ENCODE measurements around the gene PPP1R7.

Gene PPP1R7

DNA sequence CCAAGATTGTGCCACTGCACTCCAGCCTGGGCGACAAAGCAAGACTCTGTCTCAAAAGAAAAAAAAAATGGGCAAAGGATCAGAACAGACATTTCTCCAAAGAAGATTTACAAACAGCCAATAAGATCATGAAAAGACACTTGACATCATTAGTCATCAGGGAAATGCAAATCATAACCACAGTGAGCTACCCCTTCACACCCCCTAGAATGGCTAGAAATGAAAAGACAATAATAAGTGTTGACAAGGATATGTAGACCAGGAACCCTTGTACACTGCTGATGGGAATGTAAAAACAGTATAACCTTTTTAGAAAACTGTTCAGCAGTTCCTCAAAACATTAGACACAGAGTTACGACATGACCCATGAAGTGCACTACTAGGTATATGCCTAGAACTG, 29.8 kb upstream of the PPP1R7 start:
- Histone ChIP-seq H3K4me3 (ENCODE audit: low read depth in 1 of 5, low read length in 5 of 5) (no peak overlapping the region), H3K27ac (ENCODE audit: low read depth, low read length) (no peak overlapping the region), H3K9me3 (ENCODE audit: control insufficient read depth in 5 of 5, low read length in 5 of 5) (no peaks in the 10 kb centered on the region), H3K9ac (ENCODE audit: low read length in 5 of 5) (no peak overlapping the region), H3K27me3 (ENCODE audit: control insufficient read depth in 5 of 5, insufficient read depth in 4 of 5, low read length in 5 of 5) (no peaks in the 10 kb centered on the region), H3K36me3 (ENCODE audit: control insufficient read depth in 5 of 5, insufficient read depth in 5 of 5, low read length in 5 of 5) (peaks cover 0 to 6% (median 2%) of the 10 kb centered on the region in 5 donors), H3K4me1 (ENCODE audit: control insufficient read depth in 5 of 5, insufficient read depth in 5 of 5, low read length in 5 of 5) (peaks cover 0 to 10% (median 9%) of the 10 kb centered on the region in 5 donors)

DNA sequence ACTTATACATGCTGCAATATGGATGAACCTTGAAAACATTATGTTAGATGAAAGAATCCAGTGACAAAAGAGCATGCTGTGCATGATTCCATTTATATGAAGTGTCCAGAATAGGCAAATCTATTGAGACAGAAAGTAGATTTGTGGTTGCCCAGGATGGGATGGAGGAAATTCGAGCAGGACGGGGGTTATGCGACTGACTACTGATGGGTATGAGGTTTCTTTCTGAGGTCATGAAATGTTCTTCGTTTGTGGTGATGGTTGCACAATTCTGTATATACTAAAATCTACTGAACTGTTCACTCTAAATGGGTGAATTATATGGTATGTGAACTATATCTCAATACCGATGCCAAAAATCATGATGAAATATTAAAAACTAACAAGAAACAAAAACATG, 29.3 kb upstream of the PPP1R7 start:
- no peaks in the 10 kb centered on the region for H3K9me3 ChIP-seq (ENCODE audit: control insufficient read depth in 5 of 5, low read length in 5 of 5)
- no peak overlapping the region for H3K27ac ChIP-seq (ENCODE audit: low read depth, low read length)
- peaks cover 0 to 4% (median 2%) of the 10 kb centered on the region in 5 donors for H3K36me3 ChIP-seq (ENCODE audit: control insufficient read depth in 5 of 5, insufficient read depth in 5 of 5, low read length in 5 of 5)
- H3K27me3 ChIP-seq (ENCODE audit: control insufficient read depth in 5 of 5, insufficient read depth in 4 of 5, low read length in 5 of 5): no peaks in the 10 kb centered on the region
- H3K9ac ChIP-seq (ENCODE audit: low read length in 5 of 5): no peak overlapping the region
- H3K4me1 ChIP-seq (ENCODE audit: control insufficient read depth in 5 of 5, insufficient read depth in 5 of 5, low read length in 5 of 5): peaks cover 0 to 10% (median 9%) of the 10 kb centered on the region in 5 donors
- no peak overlapping the region for H3K4me3 ChIP-seq (ENCODE audit: low read depth in 1 of 5, low read length in 5 of 5)

DNA sequence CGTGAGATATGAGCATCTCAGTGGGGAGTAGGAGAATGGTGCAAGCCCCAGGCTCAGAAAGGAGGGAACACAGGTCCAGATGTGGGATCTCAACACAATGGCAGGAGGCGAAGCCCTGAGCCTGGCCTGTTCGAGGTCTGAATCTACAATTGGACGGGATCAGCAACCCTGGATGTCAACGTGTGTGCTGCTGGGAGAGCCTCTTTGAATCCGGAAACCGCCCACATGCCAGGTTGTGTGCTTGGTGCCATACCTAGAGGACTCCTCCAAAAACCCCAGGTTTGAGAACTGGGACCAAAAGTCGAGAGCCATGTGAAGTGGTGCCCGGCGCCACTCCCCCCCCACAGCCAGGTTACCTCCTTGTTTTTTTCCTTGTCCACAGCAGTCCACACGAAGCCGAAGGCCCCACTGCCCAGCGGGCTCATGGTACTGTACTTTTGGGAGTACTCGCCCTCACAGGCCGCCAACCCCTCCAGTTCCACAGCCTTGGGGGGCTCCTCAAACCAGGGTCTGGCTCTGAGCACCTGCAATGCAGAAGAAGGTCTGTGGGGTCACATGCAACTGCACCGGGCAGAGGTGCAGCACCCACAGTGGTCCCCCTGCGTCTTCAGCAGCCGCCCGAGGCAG, 27.8 kb upstream of the PPP1R7 start:
- H3K27me3 ChIP-seq (ENCODE audit: control insufficient read depth in 5 of 5, insufficient read depth in 4 of 5, low read length in 5 of 5): no peaks in the 10 kb centered on the region
- H3K9ac ChIP-seq (ENCODE audit: low read length in 5 of 5): no peak overlapping the region
- no peaks in the 10 kb centered on the region for H3K9me3 ChIP-seq (ENCODE audit: control insufficient read depth in 5 of 5, low read length in 5 of 5)
- H3K36me3 ChIP-seq (ENCODE audit: control insufficient read depth in 5 of 5, insufficient read depth in 5 of 5, low read length in 5 of 5): peaks cover 0 to 8% (median 4%) of the 10 kb centered on the region in 5 donors
- peaks cover 0 to 10% (median 9%) of the 10 kb centered on the region in 5 donors for H3K4me1 ChIP-seq (ENCODE audit: control insufficient read depth in 5 of 5, insufficient read depth in 5 of 5, low read length in 5 of 5)
- no peak overlapping the region for H3K27ac ChIP-seq (ENCODE audit: low read depth, low read length)
- H3K4me3 ChIP-seq (ENCODE audit: low read depth in 1 of 5, low read length in 5 of 5): no peak overlapping the region

- H3K9ac ChIP-seq (ENCODE audit: low read length in 5 of 5): peak overlapping the region in 1 of 5 donors; percentile 53
- peaks cover 0 to 8% (median 4%) of the 10 kb centered on the region in 5 donors for H3K36me3 ChIP-seq (ENCODE audit: control insufficient read depth in 5 of 5, insufficient read depth in 5 of 5, low read length in 5 of 5)
- no peak overlapping the region for H3K27ac ChIP-seq (ENCODE audit: low read depth, low read length)
- H3K27me3 ChIP-seq (ENCODE audit: control insufficient read depth in 5 of 5, insufficient read depth in 4 of 5, low read length in 5 of 5): no peaks in the 10 kb centered on the region
- H3K4me1 ChIP-seq (ENCODE audit: control insufficient read depth in 5 of 5, insufficient read depth in 5 of 5, low read length in 5 of 5): peaks cover 0 to 11% (median 9%) of the 10 kb centered on the region in 5 donors
- H3K9me3 ChIP-seq (ENCODE audit: control insufficient read depth in 5 of 5, low read length in 5 of 5): no peaks in the 10 kb centered on the region
- H3K4me3 ChIP-seq (ENCODE audit: low read depth in 1 of 5, low read length in 5 of 5): no peak overlapping the region
Measured at GRCh38 chr2:241123816-241124536, 26.3 kb upstream of the PPP1R7 start.

GRCh38 chr2:241125626-241126025, 24.6 kb upstream of the PPP1R7 start:
- peaks cover 0 to 22% (median 9%) of the 10 kb centered on the region in 5 donors for H3K4me1 ChIP-seq (ENCODE audit: control insufficient read depth in 5 of 5, insufficient read depth in 5 of 5, low read length in 5 of 5)
- no peaks in the 10 kb centered on the region for H3K27me3 ChIP-seq (ENCODE audit: control insufficient read depth in 5 of 5, insufficient read depth in 4 of 5, low read length in 5 of 5)
- no peak overlapping the region for H3K4me3 ChIP-seq (ENCODE audit: low read depth in 1 of 5, low read length in 5 of 5)
- no peaks in the 10 kb centered on the region for H3K9me3 ChIP-seq (ENCODE audit: control insufficient read depth in 5 of 5, low read length in 5 of 5)
- no peak overlapping the region for H3K27ac ChIP-seq (ENCODE audit: low read depth, low read length)
- no peak overlapping the region for H3K9ac ChIP-seq (ENCODE audit: low read length in 5 of 5)
- peaks cover 0 to 8% (median 4%) of the 10 kb centered on the region in 5 donors for H3K36me3 ChIP-seq (ENCODE audit: control insufficient read depth in 5 of 5, insufficient read depth in 5 of 5, low read length in 5 of 5)

GRCh38 chr2:241126201-241126611, 24.1 kb upstream of the PPP1R7 start:
- Histone ChIP-seq H3K4me3 (ENCODE audit: low read depth in 1 of 5, low read length in 5 of 5) (no peak overlapping the region), H3K27ac (ENCODE audit: low read depth, low read length) (no peak overlapping the region), H3K9me3 (ENCODE audit: control insufficient read depth in 5 of 5, low read length in 5 of 5) (no peaks in the 10 kb centered on the region), H3K36me3 (ENCODE audit: control insufficient read depth in 5 of 5, insufficient read depth in 5 of 5, low read length in 5 of 5) (peaks cover 0 to 8% (median 4%) of the 10 kb centered on the region in 5 donors), H3K9ac (ENCODE audit: low read length in 5 of 5) (no peak overlapping the region), H3K4me1 (ENCODE audit: control insufficient read depth in 5 of 5, insufficient read depth in 5 of 5, low read length in 5 of 5) (peaks cover 0 to 22% (median 9%) of the 10 kb centered on the region in 5 donors), H3K27me3 (ENCODE audit: control insufficient read depth in 5 of 5, insufficient read depth in 4 of 5, low read length in 5 of 5) (no peaks in the 10 kb centered on the region)

- H3K27me3 ChIP-seq (ENCODE audit: control insufficient read depth in 5 of 5, insufficient read depth in 4 of 5, low read length in 5 of 5): no peaks in the 10 kb centered on the region
- H3K4me3 ChIP-seq (ENCODE audit: low read depth in 1 of 5, low read length in 5 of 5): no peak overlapping the region
- H3K36me3 ChIP-seq (ENCODE audit: control insufficient read depth in 5 of 5, insufficient read depth in 5 of 5, low read length in 5 of 5): peaks cover 0 to 8% (median 4%) of the 10 kb centered on the region in 5 donors
- peaks cover 0 to 22% (median 9%) of the 10 kb centered on the region in 5 donors for H3K4me1 ChIP-seq (ENCODE audit: control insufficient read depth in 5 of 5, insufficient read depth in 5 of 5, low read length in 5 of 5)
- no peak overlapping the region for H3K27ac ChIP-seq (ENCODE audit: low read depth, low read length)
- H3K9ac ChIP-seq (ENCODE audit: low read length in 5 of 5): no peak overlapping the region
- H3K9me3 ChIP-seq (ENCODE audit: control insufficient read depth in 5 of 5, low read length in 5 of 5): no peaks in the 10 kb centered on the region
Measured at GRCh38 chr2:241126771-241127202, 23.5 kb upstream of the PPP1R7 start.

DNA sequence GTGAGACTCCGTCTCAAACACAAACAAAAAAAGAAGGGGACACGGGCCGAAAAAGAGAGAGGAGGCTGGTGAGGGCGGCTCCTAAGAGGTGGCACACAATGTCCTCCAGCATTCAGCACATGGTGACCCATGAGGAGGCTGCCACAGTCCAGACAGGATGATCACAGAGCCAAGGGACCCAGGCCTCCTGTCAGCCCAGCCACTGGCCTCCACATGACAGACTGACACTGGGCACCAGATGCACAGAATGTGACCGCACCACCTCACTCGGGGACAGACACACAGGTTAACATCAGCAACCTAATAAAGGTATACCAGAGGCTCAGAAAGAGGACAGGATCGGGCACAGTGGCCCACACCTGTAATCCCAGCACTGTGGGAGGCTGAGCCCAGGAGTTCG, 22.0 kb upstream of the PPP1R7 start:
- Histone ChIP-seq H3K27ac (ENCODE audit: low read depth, low read length) (no peak overlapping the region), H3K4me1 (ENCODE audit: control insufficient read depth in 5 of 5, insufficient read depth in 5 of 5, low read length in 5 of 5) (peaks cover 0 to 22% (median 8%) of the 10 kb centered on the region in 5 donors), H3K4me3 (ENCODE audit: low read depth in 1 of 5, low read length in 5 of 5) (no peak overlapping the region), H3K27me3 (ENCODE audit: control insufficient read depth in 5 of 5, insufficient read depth in 4 of 5, low read length in 5 of 5) (no peaks in the 10 kb centered on the region), H3K36me3 (ENCODE audit: control insufficient read depth in 5 of 5, insufficient read depth in 5 of 5, low read length in 5 of 5) (peaks cover 0 to 6% (median 4%) of the 10 kb centered on the region in 5 donors), H3K9me3 (ENCODE audit: control insufficient read depth in 5 of 5, low read length in 5 of 5) (no peaks in the 10 kb centered on the region), H3K9ac (ENCODE audit: low read length in 5 of 5) (no peak overlapping the region)

GRCh38 chr2:241129086-241129871, 21.0 kb upstream of the PPP1R7 start:
- peaks cover 0 to 6% (median 4%) of the 10 kb centered on the region in 5 donors for H3K36me3 ChIP-seq (ENCODE audit: control insufficient read depth in 5 of 5, insufficient read depth in 5 of 5, low read length in 5 of 5)
- H3K27me3 ChIP-seq (ENCODE audit: control insufficient read depth in 5 of 5, insufficient read depth in 4 of 5, low read length in 5 of 5): no peaks in the 10 kb centered on the region
- H3K27ac ChIP-seq (ENCODE audit: low read depth, low read length): no peak overlapping the region
- H3K4me3 ChIP-seq (ENCODE audit: low read depth in 1 of 5, low read length in 5 of 5): no peak overlapping the region
- H3K4me1 ChIP-seq (ENCODE audit: control insufficient read depth in 5 of 5, insufficient read depth in 5 of 5, low read length in 5 of 5): peaks cover 0 to 14% (median under 1%) of the 10 kb centered on the region in 5 donors
- no peak overlapping the region for H3K9ac ChIP-seq (ENCODE audit: low read length in 5 of 5)
- no peaks in the 10 kb centered on the region for H3K9me3 ChIP-seq (ENCODE audit: control insufficient read depth in 5 of 5, low read length in 5 of 5)

Data from subcutaneous abdominal adipose tissue (tissue), 5 donors.